IMR-90 (cell line): ENCODE results near the gene GRB10. TPM values are rescaled to one million over a fixed set of nuclear protein-coding genes. Genes with fewer than 3 reads are reported as not detected.

Experiments
- ATAC-seq: fragments of 200-7000 bp; cut with Tn5 transposase; 2 replicates; pipeline ENCODE4 v1.9.1; 2020; ENCODE audit warnings: low read depth, mild to moderate bottlenecking, moderate library complexity
- BruUV-seq: library from RNA; stranded (reverse); fragments of 400-500 nt; replicated peaks from 2 replicates; lab custom pipeline; 2021; lab: Mats Ljungman, UMichigan
- CTCF ChIA-PET: fragments of 300-600 bp; formaldehyde crosslinking; extraction: SDS; loops from one replicate; lab custom pipeline; 2021; ENCODE audit warnings: antibody characterized with exemption; lab: Yijun Ruan, JAX
- POLR2A ChIA-PET: fragments of 300-600 bp; sonication (Branson Sonifier 250); formaldehyde crosslinking; loops from one replicate; lab custom pipeline; 2022; ENCODE audit warnings: antibody characterized with exemption; ENCODE audit not compliant: unreplicated experiment; lab: Charles Lee
- DNase-seq: peaks from one replicate; pipeline ENCODE4 v3.0.0; 2013
- H2AFZ ChIP-seq: replicated peaks from 2 replicates; pipeline ENCODE3; 2013; ENCODE audit warnings: low read length, mild to moderate bottlenecking; ENCODE audit not compliant: poor library complexity
- H2AK5ac ChIP-seq: 2 replicates; pipeline ENCODE4 v1.6.1; 2013; ENCODE audit warnings: low read depth, low read length, inconsistent platforms
- H2AK9ac ChIP-seq: replicated peaks from 2 replicates; pipeline ENCODE3; 2013; ENCODE audit warnings: mild to moderate bottlenecking, low read depth, low read length, moderate library complexity; ENCODE audit not compliant: poor library complexity
- H2BK120ac ChIP-seq: 2 replicates; pipeline ENCODE4 v1.6.1; 2013; ENCODE audit warnings: low read depth, low read length, inconsistent platforms
- H2BK15ac ChIP-seq: 3 replicates; pipeline ENCODE4 v1.6.1; 2013; ENCODE audit warnings: low read depth, low read length, inconsistent platforms
- H2BK20ac ChIP-seq: 2 replicates; pipeline ENCODE4 v1.6.1; 2013; ENCODE audit warnings: low read depth, mild to moderate bottlenecking, inconsistent platforms, low read length, moderate library complexity
- H2BK5ac ChIP-seq: 2 replicates; pipeline ENCODE4 v1.6.1; 2013; ENCODE audit warnings: mild to moderate bottlenecking, low read depth, low read length, inconsistent platforms; ENCODE audit not compliant: poor library complexity, severe bottlenecking
- H3K14ac ChIP-seq: replicated peaks from 2 replicates; pipeline ENCODE4 v1.6.1; 2013; ENCODE audit warnings: low read depth, low read length, inconsistent platforms
- H3K18ac ChIP-seq: 2 replicates; pipeline ENCODE4 v1.6.1; 2013; ENCODE audit warnings: low read depth, low read length, control low read depth
- H3K23ac ChIP-seq: 2 replicates; pipeline ENCODE4 v1.6.1; 2013; ENCODE audit warnings: low read depth, low read length, inconsistent platforms
- H3K27ac ChIP-seq: 2 replicates; pipeline ENCODE4 v1.5.1; 2013; ENCODE audit warnings: mild to moderate bottlenecking, control low read depth, low read length; ENCODE audit not compliant: insufficient read depth
- H3K27me3 ChIP-seq: 2 replicates; pipeline ENCODE4 v1.6.1; 2013; ENCODE audit warnings: low read length; ENCODE audit not compliant: control insufficient read depth, insufficient read depth
- H3K36me3 ChIP-seq: 2 replicates; pipeline ENCODE4 v1.6.1; 2013; ENCODE audit warnings: low read length, mixed read lengths; ENCODE audit not compliant: control insufficient read depth, insufficient read depth
- H3K4ac ChIP-seq: 2 replicates; pipeline ENCODE4 v1.6.1; 2013; ENCODE audit warnings: low read depth, low read length, inconsistent platforms
- H3K4me1 ChIP-seq: 2 replicates; pipeline ENCODE4 v1.6.1; 2013; ENCODE audit warnings: low read length, mixed read lengths; ENCODE audit not compliant: control insufficient read depth, insufficient read depth
- H3K4me2 ChIP-seq: 2 replicates; pipeline ENCODE4 v1.6.1; 2013; ENCODE audit warnings: low read depth, mild to moderate bottlenecking, control low read depth, low read length, moderate library complexity
- H3K4me3 ChIP-seq: 2 replicates; pipeline ENCODE4 v1.5.1; 2013; ENCODE audit warnings: low read depth, mild to moderate bottlenecking, control low read depth, low read length, moderate library complexity; ENCODE audit not compliant: insufficient read depth
- H3K56ac ChIP-seq: 2 replicates; pipeline ENCODE4 v1.6.1; 2013; ENCODE audit warnings: low read length, inconsistent platforms; ENCODE audit not compliant: insufficient read depth; ENCODE audit errors: extremely low read depth
- H3K79me1 ChIP-seq, 2 experiments: 2 replicates each; pipeline ENCODE4 v1.6.1; 2013; ENCODE audit warnings: low read length in 2 of 2, inconsistent platforms in 1 of 2, low read depth in 1 of 2
- H3K9ac ChIP-seq: 2 replicates; pipeline ENCODE4 v1.6.1; 2013; ENCODE audit warnings: low read depth, low read length, control low read depth
- H3K9me1 ChIP-seq: 2 replicates; pipeline ENCODE4 v1.6.1; 2013; ENCODE audit warnings: low read length, inconsistent platforms; ENCODE audit not compliant: insufficient read depth
- H3K9me3 ChIP-seq: 2 replicates; pipeline ENCODE4 v1.6.1; 2013; ENCODE audit warnings: low read length; ENCODE audit not compliant: control insufficient read depth, insufficient read depth
- H4K20me1 ChIP-seq: 2 replicates; pipeline ENCODE4 v1.6.1; 2013; ENCODE audit warnings: low read length, inconsistent platforms; ENCODE audit not compliant: insufficient read depth
- H4K5ac ChIP-seq: 2 replicates; pipeline ENCODE4 v1.6.1; 2013; ENCODE audit warnings: mild to moderate bottlenecking, low read depth, low read length, control low read depth
- H4K8ac ChIP-seq, 2 experiments: 2 replicates each; pipeline ENCODE4 v1.6.1; 2013; ENCODE audit warnings: low read depth in 2 of 2, low read length in 2 of 2, control low read depth in 1 of 2, inconsistent platforms in 1 of 2
- H4K91ac ChIP-seq: 2 replicates; pipeline ENCODE4 v1.6.1; 2013; ENCODE audit warnings: low read depth, low read length, inconsistent platforms; ENCODE audit not compliant: insufficient read depth
- BHLHE40 ChIP-seq: fragments of 150-350 bp; IDR thresholded peaks from 2 replicates; pipeline ENCODE4 v1.6.1; 2016; ENCODE audit warnings: mild to moderate bottlenecking, low read depth, low read length
- CEBPB ChIP-seq: IDR thresholded peaks from 2 replicates; pipeline ENCODE4 v1.6.1; 2012; ENCODE audit warnings: low read depth, low read length, improper control_type of control experiment
- CHD1 ChIP-seq: IDR thresholded peaks from 2 replicates; pipeline ENCODE4 v1.6.1; 2012; ENCODE audit warnings: low read depth, low read length, improper control_type of control experiment
- FOS ChIP-seq: fragments of 150-350 bp; IDR thresholded peaks from 2 replicates; pipeline ENCODE4 v1.6.1; 2016; ENCODE audit warnings: low read depth, low read length
- MAFK ChIP-seq: IDR thresholded peaks from 2 replicates; pipeline ENCODE4 v1.6.1; 2012; ENCODE audit warnings: low read depth, low read length, improper control_type of control experiment
- MAZ ChIP-seq: IDR thresholded peaks from 2 replicates; pipeline ENCODE4 v1.6.1; 2012; ENCODE audit warnings: low read depth, mild to moderate bottlenecking, low read length, improper control_type of control experiment, moderate library complexity, borderline replicate concordance
- MXI1 ChIP-seq: IDR thresholded peaks from 2 replicates; pipeline ENCODE4 v1.6.1; 2012; ENCODE audit warnings: low read depth, mild to moderate bottlenecking, low read length, moderate library complexity, borderline replicate concordance
- NFE2L2 ChIP-seq: fragments of 150-350 bp; IDR thresholded peaks from 2 replicates; pipeline ENCODE4 v1.6.1; 2016; ENCODE audit warnings: low read depth, mild to moderate bottlenecking, low read length
- RAD21 ChIP-seq: IDR thresholded peaks from 2 replicates; pipeline ENCODE4 v1.6.1; 2012; ENCODE audit warnings: low read length, improper control_type of control experiment
- RFX5 ChIP-seq: IDR thresholded peaks from 2 replicates; pipeline ENCODE4 v1.8.0; 2012; ENCODE audit warnings: low read depth, mild to moderate bottlenecking, low read length, moderate library complexity
- SMC3 ChIP-seq: fragments of 150-350 bp; IDR thresholded peaks from 2 replicates; pipeline ENCODE4 v1.6.1; 2016; ENCODE audit warnings: low read depth, mild to moderate bottlenecking, antibody characterized with exemption, low read length, moderate library complexity
- WGBS, 2 experiments: methylation state at CpG; one replicate each; pipeline versions ENCODE4 v1.1.5 to v1.1.7; 2013; ENCODE audit warnings: missing lambda C conversion rate in 2 of 2; ENCODE audit not compliant: insufficient read length in 1 of 2; ENCODE audit errors: extremely low coverage in 2 of 2; 5-methylcytosine and 5-hydroxymethylcytosine counted together
- dilution Hi-C: fragments of 300-500 bp; cut with HindIII; formaldehyde crosslinking; loops from one replicate; pipeline ENCODE4 v1.14.3; 2018; ENCODE audit warnings: low sequenced_read_pairs; ENCODE audit not compliant: unreplicated experiment
- in situ Hi-C: fragments of 300-500 bp; cut with MboI; formaldehyde crosslinking; loops from 3 replicates; pipeline ENCODE4 v1.14.3; 2019; ENCODE audit warnings: low sequenced_read_pairs, inconsistent platforms, mixed read lengths
- intact Hi-C: fragments of 100-400 bp; cut with micrococcal nuclease; formaldehyde crosslinking; loops from 2 replicates; pipeline ENCODE4 v1.10.0; 2022
- polyA plus RNA-seq, 3 experiments: library from polyadenylated mRNA; depleted of rRNA; stranded (reverse); fragments of >200 nt; gene quantifications; 2 replicates each; pipeline ENCODE4 v1.2.3, GENCODE V29; 2012; ENCODE audit warnings: low replicate concordance in 1 of 3
- total RNA-seq: library from RNA; depleted of rRNA; stranded (reverse); fragments of >200 nt; gene quantifications from 2 replicates; pipeline ENCODE4 v1.2.3, GENCODE V29; 2012
- TF ChIP-seq, protein P1 (sequence below): fragments of 150-350 bp; IDR thresholded peaks from 2 replicates; pipeline ENCODE4 v1.6.1; 2016; ENCODE audit warnings: low read depth, mild to moderate bottlenecking, low read length, moderate library complexity, borderline replicate concordance
- TF ChIP-seq, protein P2 (sequence below): fragments of 150-350 bp; IDR thresholded peaks from 2 replicates; pipeline ENCODE4 v1.6.1; 2017; ENCODE audit warnings: mild to moderate bottlenecking, antibody characterized with exemption, low read length, low read depth

GRB10 gene
- total and polyA plus RNA-seq, 2 of the 4 experiments (the other 2 are of a cell fraction): 6.3 to 15.1 TPM

DNA sequence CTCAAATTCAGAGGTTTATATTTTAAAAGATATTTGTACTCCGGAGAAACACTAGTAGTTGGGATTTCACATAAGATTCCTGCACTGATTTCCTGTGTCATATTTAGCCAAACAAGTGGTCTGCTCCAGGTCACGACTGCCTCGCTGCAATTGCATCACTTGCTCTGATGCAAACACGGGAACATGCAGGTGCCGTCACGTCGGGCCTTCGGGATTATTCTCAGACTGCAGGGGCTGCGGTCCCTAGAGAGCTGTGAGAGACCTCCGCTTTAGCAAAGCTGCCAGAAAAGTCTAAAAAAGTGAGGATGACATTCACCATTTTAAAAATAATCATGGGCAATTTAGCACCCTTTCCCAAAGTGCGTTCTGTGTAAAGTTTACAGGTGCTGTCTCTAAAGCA, 124.0 kb downstream of the GRB10 start:
- TF ChIP-seq MAZ (no peak), BHLHE40 (no peak), CEBPB (no peak), MXI1 (no peak), NFE2L2 (no peak), RFX5 (no peak), MAFK (no peak), SMC3 (no peak), FOS (no peak), RAD21 (no peak), CHD1 (no peak)
- TF ChIP-seq, protein P1, sequence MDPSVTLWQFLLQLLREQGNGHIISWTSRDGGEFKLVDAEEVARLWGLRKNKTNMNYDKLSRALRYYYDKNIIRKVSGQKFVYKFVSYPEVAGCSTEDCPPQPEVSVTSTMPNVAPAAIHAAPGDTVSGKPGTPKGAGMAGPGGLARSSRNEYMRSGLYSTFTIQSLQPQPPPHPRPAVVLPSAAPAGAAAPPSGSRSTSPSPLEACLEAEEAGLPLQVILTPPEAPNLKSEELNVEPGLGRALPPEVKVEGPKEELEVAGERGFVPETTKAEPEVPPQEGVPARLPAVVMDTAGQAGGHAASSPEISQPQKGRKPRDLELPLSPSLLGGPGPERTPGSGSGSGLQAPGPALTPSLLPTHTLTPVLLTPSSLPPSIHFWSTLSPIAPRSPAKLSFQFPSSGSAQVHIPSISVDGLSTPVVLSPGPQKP: no peak
- TF ChIP-seq, protein P2, sequence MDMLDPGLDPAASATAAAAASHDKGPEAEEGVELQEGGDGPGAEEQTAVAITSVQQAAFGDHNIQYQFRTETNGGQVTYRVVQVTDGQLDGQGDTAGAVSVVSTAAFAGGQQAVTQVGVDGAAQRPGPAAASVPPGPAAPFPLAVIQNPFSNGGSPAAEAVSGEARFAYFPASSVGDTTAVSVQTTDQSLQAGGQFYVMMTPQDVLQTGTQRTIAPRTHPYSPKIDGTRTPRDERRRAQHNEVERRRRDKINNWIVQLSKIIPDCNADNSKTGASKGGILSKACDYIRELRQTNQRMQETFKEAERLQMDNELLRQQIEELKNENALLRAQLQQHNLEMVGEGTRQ: no peak
- DNase-seq (no peak), ATAC-seq (no peak)
- ChIA-PET POLR2A (no interaction called here), CTCF (no interaction called here)
- Histone ChIP-seq H3K36me3 (peaks cover 16% of the 10 kb centered on the region), H2AK5ac (no peak overlapping the region), H4K91ac (no peak overlapping the region), H3K27me3 (no peaks in the 10 kb centered on the region), H2BK5ac (no peak overlapping the region), H3K23ac (no peak overlapping the region), H2BK120ac (no peak overlapping the region), H2AK9ac (no peak overlapping the region), H3K4me3 (no peak overlapping the region), H4K20me1 (peaks cover 21% of the 10 kb centered on the region), H3K9me3 (no peaks in the 10 kb centered on the region), H4K5ac (no peak overlapping the region), H3K56ac (no peak overlapping the region), H2BK20ac (no peak overlapping the region), H2AFZ (no peak overlapping the region), H3K4ac (no peak overlapping the region), H3K4me2 (no peak overlapping the region), H3K27ac (no peak overlapping the region), H3K14ac (no peak overlapping the region), H3K18ac (no peak overlapping the region), H3K4me1 (peaks cover 1% of the 10 kb centered on the region; the same call in 1 of the 2 replicates), H3K79me1 (peaks cover 0 to 8% of the 10 kb centered on the region in 2 experiments; a peak in 1 of 4 replicates), H4K8ac (no peak overlapping the region), H3K9ac (no peak overlapping the region), H3K9me1 (peaks cover 9% of the 10 kb centered on the region; the same call in 1 of the 2 replicates), H2BK15ac (no peak overlapping the region)
- BruUV-seq: no TSS peak
- 100% methylated on average over 2 of the region's 11 CpGs; no CpG with 5 or more reads in 1 of the 2 experiments for WGBS, 2 experiments
- dilution Hi-C loops: no loop called here
- intact Hi-C loops: no loop called here
- in situ Hi-C loops: no loop called here
